ENCODE data around the gene ADIRF. TPM values are rescaled to one million over a fixed set of nuclear protein-coding genes. Genes with fewer than 3 reads are reported as not detected.

The ADIRF gene
- total RNA-seq, 1 donor from 2014 or later: not detected

DNA sequence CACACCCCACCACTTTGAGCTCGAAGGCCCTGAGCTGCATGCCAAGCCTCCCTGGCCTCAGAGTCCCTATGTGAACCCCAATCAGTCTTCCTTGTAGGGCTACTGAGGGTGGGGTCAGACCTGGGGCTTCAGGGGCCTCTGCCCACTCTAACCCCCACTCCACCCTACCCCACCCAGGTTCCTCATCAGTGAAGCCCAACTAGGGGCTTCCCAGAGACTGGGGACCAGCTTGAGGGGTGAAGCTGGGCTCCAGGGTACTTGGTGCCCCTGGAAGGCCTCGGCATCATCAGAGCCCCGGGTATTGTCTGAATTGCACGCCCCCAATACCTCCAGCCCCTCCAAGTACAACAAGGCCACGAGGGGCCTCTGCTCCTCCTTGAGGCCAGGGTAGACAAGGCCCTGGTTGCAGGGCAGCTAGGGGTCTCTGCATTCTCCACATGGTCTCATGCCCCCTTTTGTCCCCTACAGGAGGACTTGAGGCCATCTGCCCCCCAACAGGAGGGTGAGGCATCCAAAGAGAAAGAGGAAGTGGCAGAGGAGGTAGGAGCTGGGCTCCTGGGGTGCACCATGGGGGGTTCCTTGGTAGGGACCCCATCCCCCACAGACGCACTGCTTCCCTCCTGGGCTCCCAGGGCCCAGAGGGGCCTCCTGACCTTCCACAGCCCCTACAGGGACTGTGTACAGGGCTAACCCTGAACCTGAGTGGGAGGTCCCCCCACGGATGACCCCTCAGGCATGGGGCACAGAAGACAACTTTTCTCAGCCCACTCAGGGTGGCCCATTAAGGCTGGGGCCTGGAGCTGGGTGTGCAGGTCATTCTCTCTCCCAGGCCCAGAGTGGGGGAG, 5.9 kb upstream of the ADIRF start:
- Mint-ChIP-seq H3K27ac (ENCODE audit: unreplicated experiment) (no peak overlapping the region), H3K36me3 (ENCODE audit: unreplicated experiment) (no peaks in the 10 kb centered on the region), H3K4me1 (ENCODE audit: low read depth, unreplicated experiment) (peaks cover 28% of the 10 kb centered on the region), H3K27me3 (ENCODE audit: unreplicated experiment) (peaks cover 15% of the 10 kb centered on the region), H3K4me3 (ENCODE audit: unreplicated experiment) (no peak overlapping the region), H3K9me3 (ENCODE audit: unreplicated experiment) (peaks cover 12% of the 10 kb centered on the region)
- TF ChIP-seq, protein P1, sequence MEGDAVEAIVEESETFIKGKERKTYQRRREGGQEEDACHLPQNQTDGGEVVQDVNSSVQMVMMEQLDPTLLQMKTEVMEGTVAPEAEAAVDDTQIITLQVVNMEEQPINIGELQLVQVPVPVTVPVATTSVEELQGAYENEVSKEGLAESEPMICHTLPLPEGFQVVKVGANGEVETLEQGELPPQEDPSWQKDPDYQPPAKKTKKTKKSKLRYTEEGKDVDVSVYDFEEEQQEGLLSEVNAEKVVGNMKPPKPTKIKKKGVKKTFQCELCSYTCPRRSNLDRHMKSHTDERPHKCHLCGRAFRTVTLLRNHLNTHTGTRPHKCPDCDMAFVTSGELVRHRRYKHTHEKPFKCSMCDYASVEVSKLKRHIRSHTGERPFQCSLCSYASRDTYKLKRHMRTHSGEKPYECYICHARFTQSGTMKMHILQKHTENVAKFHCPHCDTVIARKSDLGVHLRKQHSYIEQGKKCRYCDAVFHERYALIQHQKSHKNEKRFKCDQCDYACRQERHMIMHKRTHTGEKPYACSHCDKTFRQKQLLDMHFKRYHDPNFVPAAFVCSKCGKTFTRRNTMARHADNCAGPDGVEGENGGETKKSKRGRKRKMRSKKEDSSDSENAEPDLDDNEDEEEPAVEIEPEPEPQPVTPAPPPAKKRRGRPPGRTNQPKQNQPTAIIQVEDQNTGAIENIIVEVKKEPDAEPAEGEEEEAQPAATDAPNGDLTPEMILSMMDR (IDR thresholded peaks at IDR 0.05; ENCODE audit: partially characterized antibody, unreplicated experiment): no peak
- no peak for DNase-seq

- DNase-seq: no peak
- peaks cover 29% of the 10 kb centered on the region for H3K4me1 Mint-ChIP-seq (ENCODE audit: low read depth, unreplicated experiment)
- TF ChIP-seq, protein P1 (IDR thresholded peaks at IDR 0.05; ENCODE audit: partially characterized antibody, unreplicated experiment): no peak
- no peak overlapping the region for H3K4me3 Mint-ChIP-seq (ENCODE audit: unreplicated experiment)
- no peaks in the 10 kb centered on the region for H3K36me3 Mint-ChIP-seq (ENCODE audit: unreplicated experiment)
- peaks cover 15% of the 10 kb centered on the region for H3K27me3 Mint-ChIP-seq (ENCODE audit: unreplicated experiment)
- H3K27ac Mint-ChIP-seq (ENCODE audit: unreplicated experiment): no peak overlapping the region
- peaks cover 14% of the 10 kb centered on the region for H3K9me3 Mint-ChIP-seq (ENCODE audit: unreplicated experiment)
Observed at GRCh38 chr10:86962981-86963310, 5.3 kb upstream of the ADIRF start.

DNA sequence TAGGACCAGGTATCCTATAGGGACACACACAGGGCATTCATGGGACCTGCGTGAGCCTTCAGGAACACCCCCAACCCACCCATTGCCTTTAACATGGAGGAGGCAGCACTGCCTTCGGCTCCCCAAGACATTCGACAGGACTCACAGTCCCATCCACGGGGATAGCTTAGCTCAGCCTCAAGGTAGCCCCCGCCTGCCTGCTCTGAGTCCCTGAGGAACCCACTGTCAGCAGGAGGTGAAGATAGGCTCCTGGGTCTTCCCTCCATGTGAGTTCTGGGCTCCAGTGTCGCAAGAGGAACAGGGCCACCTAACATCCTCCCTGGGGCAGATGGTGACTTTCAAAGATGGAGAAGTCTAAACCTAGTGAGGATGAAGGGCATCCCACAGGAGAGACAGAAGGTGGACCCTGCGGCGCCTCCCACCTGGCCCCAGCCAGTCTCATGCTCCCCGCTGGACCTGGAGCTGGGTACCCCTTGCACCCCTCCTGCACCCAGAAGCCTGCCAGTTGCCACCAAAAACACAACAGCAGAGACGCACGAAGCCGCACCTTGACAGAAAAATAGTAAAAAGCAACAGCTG, 4.9 kb upstream of the ADIRF start:
- H3K9me3 Mint-ChIP-seq (ENCODE audit: unreplicated experiment): peaks cover 13% of the 10 kb centered on the region
- TF ChIP-seq, protein P1 (IDR thresholded peaks at IDR 0.05; ENCODE audit: partially characterized antibody, unreplicated experiment): no peak
- H3K4me1 Mint-ChIP-seq (ENCODE audit: low read depth, unreplicated experiment): peaks cover 29% of the 10 kb centered on the region
- H3K4me3 Mint-ChIP-seq (ENCODE audit: unreplicated experiment): no peak overlapping the region
- H3K27ac Mint-ChIP-seq (ENCODE audit: unreplicated experiment): no peak overlapping the region
- H3K36me3 Mint-ChIP-seq (ENCODE audit: unreplicated experiment): no peaks in the 10 kb centered on the region
- H3K27me3 Mint-ChIP-seq (ENCODE audit: unreplicated experiment): peaks cover 15% of the 10 kb centered on the region
- DNase-seq: no peak

DNA sequence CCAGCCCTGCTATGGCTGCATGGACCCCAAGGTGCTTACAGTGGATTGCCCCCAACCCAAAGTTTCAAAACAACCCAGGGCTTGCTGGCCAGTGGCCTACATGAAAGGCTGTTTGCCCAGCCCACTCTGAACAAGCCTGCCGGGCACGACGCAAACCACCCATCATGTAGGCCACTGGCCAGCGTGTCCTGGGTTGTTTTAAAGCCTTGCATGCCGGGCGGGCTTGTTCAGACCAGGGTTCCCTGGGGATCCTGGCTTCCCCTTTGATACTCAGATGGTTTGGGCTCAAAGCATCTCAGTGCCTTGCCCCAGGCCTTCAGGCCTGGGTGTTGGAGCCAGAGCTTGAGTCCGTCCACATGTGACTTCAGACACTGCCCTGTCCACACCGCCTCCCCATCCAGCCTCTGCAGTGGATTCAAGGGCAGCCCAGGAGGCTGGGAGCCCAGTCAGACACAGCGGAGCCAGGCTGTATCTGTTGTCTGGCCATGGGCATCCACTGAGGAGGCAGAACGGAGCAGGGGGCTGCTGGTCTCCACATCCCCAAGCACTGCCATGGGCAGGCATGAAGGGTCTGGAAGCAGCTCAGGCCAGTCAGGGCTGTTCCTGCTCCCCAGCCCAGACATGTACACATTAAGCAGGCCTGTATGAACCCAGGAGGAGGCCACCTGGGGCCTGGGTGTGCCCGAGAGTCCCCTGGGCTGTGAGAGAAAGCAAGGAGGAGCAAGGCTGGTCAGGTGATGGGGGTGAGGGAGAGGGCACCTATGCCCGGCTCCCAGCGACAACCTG, 4.0 kb upstream of the ADIRF start:
- peak; percentile 18 for DNase-seq
- H3K36me3 Mint-ChIP-seq (ENCODE audit: unreplicated experiment): no peaks in the 10 kb centered on the region
- no peak overlapping the region for H3K27ac Mint-ChIP-seq (ENCODE audit: unreplicated experiment)
- peaks cover 10% of the 10 kb centered on the region for H3K9me3 Mint-ChIP-seq (ENCODE audit: unreplicated experiment)
- no peak overlapping the region for H3K4me3 Mint-ChIP-seq (ENCODE audit: unreplicated experiment)
- H3K4me1 Mint-ChIP-seq (ENCODE audit: low read depth, unreplicated experiment): peaks cover 27% of the 10 kb centered on the region
- H3K27me3 Mint-ChIP-seq (ENCODE audit: unreplicated experiment): peaks cover 14% of the 10 kb centered on the region
- TF ChIP-seq, protein P1 (IDR thresholded peaks at IDR 0.05; ENCODE audit: partially characterized antibody, unreplicated experiment): no peak

Measured in glutamatergic neuron (in vitro differentiated cells).